DND-41 (cell line): ENCODE results near the gene FANCD2OS.
"Not testable (repeated sequence)": the region's sequence is repeated elsewhere in the genome, so short reads cannot be mapped to it uniquely, and the experiment has no call there.

Experiments
- ATAC-seq: fragments of 200-7000 bp; cut with Tn5 transposase; 3 replicates; pipeline ENCODE4 v1.9.1; 2021; ENCODE audit warnings: low read depth; ENCODE audit not compliant: insufficient read depth
- DNase-seq: peaks from one replicate; pipeline ENCODE4 v3.0.0-alpha.2; 2020
- H2AFZ ChIP-seq: 2 replicates; pipeline ENCODE4 v1.6.0; 2012; ENCODE audit warnings: low read depth, low read length
- H3K27ac ChIP-seq: 2 replicates; pipeline ENCODE4 v1.5.1; 2012; ENCODE audit warnings: low read length, inconsistent platforms
- H3K27me3 ChIP-seq: fragments of 200-600 bp; sonication (generic); 2 replicates; pipeline ENCODE4 v1.6.0; 2012; ENCODE audit warnings: low read length, mild to moderate bottlenecking, inconsistent platforms; ENCODE audit not compliant: insufficient read depth, poor library complexity
- H3K36me3 ChIP-seq: 2 replicates; pipeline ENCODE4 v1.5.1; 2012; ENCODE audit warnings: low read length, inconsistent platforms; ENCODE audit not compliant: insufficient read depth
- H3K4me1 ChIP-seq: 2 replicates; pipeline ENCODE4 v1.5.1; 2012; ENCODE audit warnings: mild to moderate bottlenecking, low read length; ENCODE audit not compliant: insufficient read depth
- H3K4me2 ChIP-seq: 2 replicates; pipeline ENCODE4 v1.6.0; 2012; ENCODE audit warnings: mild to moderate bottlenecking, moderate library complexity, low read length, inconsistent platforms; ENCODE audit not compliant: insufficient read depth
- H3K4me3 ChIP-seq, 2 experiments: fragments of 200-600 bp in 1 of 2; shearing (Covaris generic) in 1 of 2; 2 replicates each; pipeline ENCODE4 v1.5.1; 2012 to 2016; ENCODE audit warnings: inconsistent platforms in 2 of 2, low read length in 2 of 2, mild to moderate bottlenecking in 2 of 2, low read depth in 1 of 2, moderate library complexity in 1 of 2
- H3K79me2 ChIP-seq: 2 replicates; pipeline ENCODE4 v1.6.0; 2012; ENCODE audit warnings: low read length, inconsistent platforms; ENCODE audit not compliant: insufficient read depth
- H3K9ac ChIP-seq: 2 replicates; pipeline ENCODE4 v1.6.0; 2012; ENCODE audit warnings: low read depth, mild to moderate bottlenecking, inconsistent platforms, low read length, moderate library complexity
- H3K9me3 ChIP-seq: 2 replicates; pipeline ENCODE4 v1.5.1; 2012; ENCODE audit warnings: low read length, moderate library complexity, mild to moderate bottlenecking, inconsistent platforms; ENCODE audit not compliant: insufficient read depth, severe bottlenecking
- H4K20me1 ChIP-seq: 2 replicates; pipeline ENCODE4 v1.6.0; 2012; ENCODE audit warnings: low read length; ENCODE audit not compliant: insufficient read depth
- CTCF ChIP-seq: IDR thresholded peaks from 2 replicates; pipeline ENCODE4 v1.5.1; 2012; ENCODE audit warnings: borderline replicate concordance, low read length, moderate library complexity, mild to moderate bottlenecking; ENCODE audit not compliant: poor library complexity, severe bottlenecking; ENCODE audit errors: extremely low read depth
- EZH2 ChIP-seq: IDR thresholded peaks from 3 replicates; pipeline ENCODE4 v1.6.1; 2012; ENCODE audit warnings: borderline replicate concordance, low read depth, mild to moderate bottlenecking, moderate library complexity, low read length, inconsistent platforms; ENCODE audit not compliant: severe bottlenecking

The FANCD2OS gene

GRCh38 chr3:10081871-10082270 lies 26.2 kb downstream of the FANCD2OS start:
- Histone ChIP-seq H3K27me3 (no peaks in the 10 kb centered on the region), H3K79me2 (no peaks in the 10 kb centered on the region), H3K4me1 (no peaks in the 10 kb centered on the region), H3K9me3 (no peaks in the 10 kb centered on the region), H3K36me3 (peaks cover 86% of the 10 kb centered on the region), H3K27ac (no peak overlapping the region), H3K4me3 (no peak overlapping the region), H3K4me2 (no peak overlapping the region), H3K9ac (no peak overlapping the region), H4K20me1 (no peaks in the 10 kb centered on the region), H2AFZ (no peak overlapping the region)
- TF ChIP-seq EZH2 = no peak
- TF ChIP-seq CTCF = no peak
- no peak for ATAC-seq
- no peak for DNase-seq

DNA sequence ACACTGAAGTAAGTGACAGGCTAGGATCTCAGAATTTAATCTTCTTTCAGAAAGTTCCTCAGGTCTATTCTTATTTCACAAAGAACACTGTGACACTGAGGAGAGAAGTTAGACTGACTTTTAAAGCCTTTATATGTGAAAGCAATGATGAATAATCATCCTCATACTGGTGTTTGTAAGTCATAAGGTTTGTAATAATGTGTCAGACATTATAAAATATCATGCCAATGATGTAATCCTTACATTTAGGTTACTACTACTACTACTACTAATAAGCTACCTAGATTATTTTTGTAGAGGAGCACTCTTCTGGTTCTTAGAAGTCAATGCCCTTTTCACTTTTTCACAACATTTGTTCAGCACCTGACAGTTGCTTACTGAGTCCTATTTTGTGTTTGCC lies 33.4 kb downstream of the FANCD2OS start:
- TF ChIP-seq EZH2 (no peak), CTCF (no peak)
- DNase-seq (no peak), ATAC-seq (no peak)
- H3K4me1 ChIP-seq = no peaks in the 10 kb centered on the region
- H3K9ac ChIP-seq = no peak overlapping the region
- no peak overlapping the region for H3K4me3 ChIP-seq
- no peaks in the 10 kb centered on the region for H3K9me3 ChIP-seq
- H3K27me3 ChIP-seq = no peaks in the 10 kb centered on the region
- H3K79me2 ChIP-seq = no peaks in the 10 kb centered on the region
- H3K27ac ChIP-seq = no peak overlapping the region
- H4K20me1 ChIP-seq = no peaks in the 10 kb centered on the region
- peaks cover 68% of the 10 kb centered on the region for H3K36me3 ChIP-seq
- no peak overlapping the region for H2AFZ ChIP-seq
- no peak overlapping the region for H3K4me2 ChIP-seq

DNA sequence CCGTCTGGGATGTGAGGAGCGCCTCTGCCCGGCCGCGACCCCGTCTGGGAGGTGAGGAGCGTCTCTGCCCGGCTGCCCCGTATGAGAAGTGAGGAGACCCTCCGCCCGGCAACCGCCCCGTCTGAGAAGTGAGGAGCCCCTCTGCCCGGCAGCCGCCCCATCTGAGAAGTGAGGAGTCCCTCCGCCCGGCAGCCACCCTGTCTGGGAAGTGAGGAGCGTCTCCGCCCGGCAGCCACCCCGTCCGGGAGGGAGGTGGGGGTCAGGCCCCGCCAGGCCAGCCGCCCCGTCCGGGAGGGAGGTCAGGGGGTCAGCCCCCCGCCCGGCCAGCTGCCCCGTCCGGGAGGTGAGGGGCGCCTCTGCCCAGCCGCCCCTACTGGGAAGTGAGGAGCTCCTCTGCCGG lies 38.0 kb downstream of the FANCD2OS start:
- H3K9ac ChIP-seq, H2AFZ ChIP-seq, ATAC-seq, H3K4me3 ChIP-seq, DNase-seq, H3K9me3 ChIP-seq, H3K27me3 ChIP-seq, H4K20me1 ChIP-seq, H3K4me2 ChIP-seq, H3K79me2 ChIP-seq, H3K4me1 ChIP-seq, H3K27ac ChIP-seq: not testable (repeated sequence)
- peaks cover 68% of the 10 kb centered on the region for H3K36me3 ChIP-seq

GRCh38 chr3:10055097-10055496 lies 53.0 kb downstream of the FANCD2OS start:
- Histone ChIP-seq H3K9me3 (no peaks in the 10 kb centered on the region), H3K36me3 (peaks cover 69% of the 10 kb centered on the region), H3K4me2 (no peak overlapping the region), H3K9ac (no peak overlapping the region), H2AFZ (no peak overlapping the region), H3K4me3 (no peak overlapping the region), H3K4me1 (no peaks in the 10 kb centered on the region), H3K27me3 (no peaks in the 10 kb centered on the region), H4K20me1 (no peaks in the 10 kb centered on the region), H3K27ac (no peak overlapping the region), H3K79me2 (no peaks in the 10 kb centered on the region)
- TF ChIP-seq CTCF (no peak), EZH2 (no peak)
- no peak for ATAC-seq
- DNase-seq = no peak
